ENCODE measurements around the gene LFNG.

- TF ChIP-seq POLR2AphosphoS5 (IDR thresholded peaks at IDR 0.05; ENCODE audit: low read depth, low read length) = no peak
- no peak for TF ChIP-seq TAF1 (IDR thresholded peaks at IDR 0.05; ENCODE audit: borderline replicate concordance, insufficient read depth, low read length)
- no peak for TF ChIP-seq SIN3A (IDR thresholded peaks at IDR 0.05; ENCODE audit: borderline replicate concordance, insufficient read depth, low read length)
These were observed 6.4 kb downstream of the LFNG start for GRCh38 chr7:2525658-2526630.
